ENCODE data around the gene HOXD11. TPM values are rescaled to one million over a fixed set of nuclear protein-coding genes. Genes with fewer than 3 reads are reported as not detected.

The HOXD11 gene
- total RNA-seq, 2 experiments from 2014 or later = not detected

Small RNA genes lying within 50 kb of the gene (microRNA-seq; reads per million reads assigned to microRNA genes)
- gene MIR10B (ENCODE audit: borderline microRNAs expressed, borderline replicate concordance) = 0.84 reads per million

Other genes starting within 250 kb of the HOXD11 start
- gene LNPK, start 105.0 kb upstream of the HOXD11 start, total RNA-seq = 10 to 100 TPM; 35.1 to 35.7 TPM
- not detected for gene EVX2, start 23.3 kb upstream of the HOXD11 start, total RNA-seq
- not detected for gene HOXD13, start 14.6 kb upstream of the HOXD11 start, total RNA-seq
- gene HOXD12, start 7.5 kb upstream of the HOXD11 start, total RNA-seq = not detected
- gene HOXD10, start 9.5 kb downstream of the HOXD11 start, total RNA-seq = not detected
- not detected for gene HOXD9, start 15.4 kb downstream of the HOXD11 start, total RNA-seq
- not detected for gene HOXD8, start 22.4 kb downstream of the HOXD11 start, total RNA-seq
- gene HOXD4, start 44.3 kb downstream of the HOXD11 start, total RNA-seq = not detected
- gene HOXD3, start 50.0 kb downstream of the HOXD11 start, total RNA-seq = not detected
- gene HOXD1, start 81.4 kb downstream of the HOXD11 start, total RNA-seq = not detected
- gene MTX2, start 162.2 kb downstream of the HOXD11 start, total RNA-seq = 10 to 100 TPM; 11.2 to 13.2 TPM

Data from activated CD4-positive, alpha-beta T cell treated with anti-CD3 and anti-CD28 coated beads, Interleukin-2, amount 10 ng/mL, durations not matched to agents 7 days and 5 days (primary cell).